ENCODE data around the gene CPSF4L.

DNA sequence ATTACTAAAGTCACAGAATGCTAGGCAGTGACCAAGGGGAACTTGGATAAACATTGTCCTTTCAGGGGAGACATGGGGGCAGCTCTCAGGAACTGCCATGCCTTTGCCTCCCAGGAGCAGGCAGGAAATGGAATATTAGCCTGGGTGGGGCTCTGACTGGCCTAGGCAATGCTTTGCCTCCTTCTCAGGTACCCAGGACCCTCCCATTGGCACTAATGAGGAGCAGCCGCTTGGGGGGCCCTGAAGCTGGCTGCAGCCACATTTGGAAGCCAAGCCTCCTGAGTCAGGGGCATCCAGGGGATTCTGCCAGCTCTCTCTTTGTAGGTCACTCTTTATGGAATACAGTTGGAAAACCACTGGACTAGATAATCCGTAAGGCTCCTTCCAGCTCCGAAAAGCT is 5.5 kb downstream of the CPSF4L start:
- TF ChIP-seq, protein P1, sequence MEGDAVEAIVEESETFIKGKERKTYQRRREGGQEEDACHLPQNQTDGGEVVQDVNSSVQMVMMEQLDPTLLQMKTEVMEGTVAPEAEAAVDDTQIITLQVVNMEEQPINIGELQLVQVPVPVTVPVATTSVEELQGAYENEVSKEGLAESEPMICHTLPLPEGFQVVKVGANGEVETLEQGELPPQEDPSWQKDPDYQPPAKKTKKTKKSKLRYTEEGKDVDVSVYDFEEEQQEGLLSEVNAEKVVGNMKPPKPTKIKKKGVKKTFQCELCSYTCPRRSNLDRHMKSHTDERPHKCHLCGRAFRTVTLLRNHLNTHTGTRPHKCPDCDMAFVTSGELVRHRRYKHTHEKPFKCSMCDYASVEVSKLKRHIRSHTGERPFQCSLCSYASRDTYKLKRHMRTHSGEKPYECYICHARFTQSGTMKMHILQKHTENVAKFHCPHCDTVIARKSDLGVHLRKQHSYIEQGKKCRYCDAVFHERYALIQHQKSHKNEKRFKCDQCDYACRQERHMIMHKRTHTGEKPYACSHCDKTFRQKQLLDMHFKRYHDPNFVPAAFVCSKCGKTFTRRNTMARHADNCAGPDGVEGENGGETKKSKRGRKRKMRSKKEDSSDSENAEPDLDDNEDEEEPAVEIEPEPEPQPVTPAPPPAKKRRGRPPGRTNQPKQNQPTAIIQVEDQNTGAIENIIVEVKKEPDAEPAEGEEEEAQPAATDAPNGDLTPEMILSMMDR (optimal IDR thresholded peaks at IDR 0.05 in 1 of 3, IDR thresholded peaks at IDR 0.05 in 1 of 3, conservative IDR thresholded peaks at IDR 0.05 in 1 of 3; ENCODE audit: extremely low read depth in 1 of 3, insufficient read depth in 2 of 3, low read length in 3 of 3) = no peak
- TF ChIP-seq EZH2 (IDR thresholded peaks at IDR 0.05; ENCODE audit: low read length) = no peak
